ENCODE measurements around the gene DNAJB11. TPM values are rescaled to one million over a fixed set of nuclear protein-coding genes. Genes with fewer than 3 reads are reported as not detected.

DNAJB11 gene
- total and polyA plus RNA-seq, 2 of the 4 experiments (the other 2 are of a cell fraction) = 27.4 to 48.6 TPM

DNA sequence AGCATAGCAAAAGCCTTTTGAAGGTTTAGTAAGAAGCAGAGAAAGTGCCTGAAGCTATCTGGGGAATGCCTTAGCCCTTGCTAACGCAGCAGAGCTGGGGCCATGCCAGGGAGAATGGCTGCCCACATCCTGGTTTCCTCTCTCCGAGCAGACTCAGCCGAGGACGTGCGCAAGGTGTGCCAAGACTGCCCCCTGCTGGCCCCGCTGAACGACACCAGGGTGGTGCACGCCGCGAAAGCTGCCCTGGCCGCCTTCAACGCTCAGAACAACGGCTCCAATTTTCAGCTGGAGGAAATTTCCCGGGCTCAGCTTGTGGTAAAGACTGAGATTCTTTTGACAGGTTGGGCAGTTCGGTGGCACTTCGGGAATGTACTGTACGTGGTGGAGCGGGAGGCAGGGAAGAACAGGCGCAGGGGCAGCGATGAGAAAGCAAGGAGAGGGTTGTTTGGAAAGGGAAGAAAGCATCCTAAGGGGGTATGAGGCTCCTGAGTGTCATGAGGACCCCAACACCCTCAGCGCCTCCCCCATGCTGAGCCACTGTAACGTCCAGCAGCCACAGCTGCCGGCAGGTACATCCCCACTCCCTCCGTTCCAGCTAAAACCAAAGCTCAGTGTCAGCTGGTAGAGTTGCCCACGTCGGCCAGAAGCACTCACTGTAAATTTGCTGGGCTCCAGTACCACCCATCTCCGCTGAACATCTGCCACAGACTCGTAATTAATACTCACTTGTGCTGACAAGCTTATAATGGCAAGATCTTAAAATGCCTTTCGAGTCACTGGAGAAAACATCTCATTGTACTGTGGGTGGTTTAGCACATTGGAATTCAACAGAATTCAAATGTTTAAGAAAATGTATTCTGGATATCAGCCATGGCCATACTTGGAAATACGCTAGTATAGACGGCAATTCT lies 46.8 kb downstream of the DNAJB11 start (continued):
- TF ChIP-seq MAZ (IDR thresholded peaks at IDR 0.05; ENCODE audit: borderline replicate concordance, low read depth, low read length) = peak; percentile 52; the same call in 1 of the 2 replicates
- TF ChIP-seq MAFK (IDR thresholded peaks at IDR 0.05; ENCODE audit: low read depth, low read length) = peak; percentile 25; the same call in 1 of the 2 replicates
- no peak for TF ChIP-seq CHD1 (IDR thresholded peaks at IDR 0.05; ENCODE audit: low read depth, low read length)

- intact Hi-C loops (cut with micrococcal nuclease) (loop anchor here (5.0 kb wide), 3 partner anchors 361 to 636 kb away; no protein-coding TSS in a partner anchor), in situ Hi-C loops (cut with MboI; ENCODE audit: low sequenced_read_pairs) (loop anchor here (5.0 kb wide), 1 partner anchor 204 kb away; no protein-coding TSS in a partner anchor)
- H3K27ac ChIP-seq (ENCODE audit: insufficient read depth, low read length) = no peak overlapping the region
Measured at GRCh38 chr3:186618318-186618938, 47.9 kb downstream of the DNAJB11 start.

More at GRCh38 chr3:186618318-186618938, 47.9 kb downstream of the DNAJB11 start:
- Histone ChIP-seq H3K79me1 (ENCODE audit: low read depth in 1 of 2, low read length in 2 of 2) (no peaks in the 10 kb centered on the region), H4K8ac (ENCODE audit: low read depth in 2 of 2, low read length in 2 of 2) (no peak overlapping the region), H2BK20ac (ENCODE audit: low read depth, low read length) (no peak overlapping the region), H4K20me1 (ENCODE audit: insufficient read depth, low read length) (no peaks in the 10 kb centered on the region), H3K4ac (ENCODE audit: low read depth, low read length) (no peak overlapping the region), H3K23ac (ENCODE audit: low read depth, low read length) (no peak overlapping the region), H2BK120ac (ENCODE audit: low read depth, low read length) (no peak overlapping the region), H3K18ac (ENCODE audit: low read depth, low read length) (no peak overlapping the region), H3K27me3 (ENCODE audit: control insufficient read depth, insufficient read depth, low read length) (peaks cover 7% of the 10 kb centered on the region), H3K56ac (ENCODE audit: extremely low read depth, insufficient read depth, low read length) (no peak overlapping the region), H4K91ac (ENCODE audit: insufficient read depth, low read depth, low read length) (no peak overlapping the region), H3K4me2 (ENCODE audit: low read depth, low read length) (no peak overlapping the region), H3K9ac (ENCODE audit: low read depth, low read length) (no peak overlapping the region), H3K9me3 (ENCODE audit: control insufficient read depth, insufficient read depth, low read length) (no peaks in the 10 kb centered on the region), H2AK5ac (ENCODE audit: low read depth, low read length) (no peak overlapping the region), H4K5ac (ENCODE audit: low read depth, low read length) (no peak overlapping the region), H2AFZ (replicated peaks; ENCODE audit: low read length, poor library complexity) (no peak overlapping the region), H3K4me1 (ENCODE audit: control insufficient read depth, insufficient read depth, low read length) (no peaks in the 10 kb centered on the region), H3K9me1 (ENCODE audit: insufficient read depth, low read length) (no peaks in the 10 kb centered on the region), H2BK5ac (ENCODE audit: low read depth, low read length, poor library complexity, severe bottlenecking) (no peak overlapping the region), H3K14ac (replicated peaks; ENCODE audit: low read depth, low read length) (no peak overlapping the region), H2BK15ac (ENCODE audit: low read depth, low read length) (no peak overlapping the region), H2AK9ac (replicated peaks; ENCODE audit: low read depth, low read length, poor library complexity) (no peak overlapping the region), H3K36me3 (ENCODE audit: control insufficient read depth, insufficient read depth, low read length) (no peaks in the 10 kb centered on the region), H3K4me3 (ENCODE audit: insufficient read depth, low read depth, low read length) (no peak overlapping the region)
- no peak for DNase-seq
- ChIA-PET POLR2A (ENCODE audit: unreplicated experiment) (no interaction called here), CTCF (interaction anchor here (2.0 to 3.8 kb wide), 2 partner anchors 8 to 203 kb away, joined by 7 to 28 read pairs; no protein-coding TSS in a partner anchor)
- no peak for ATAC-seq (ENCODE audit: low read depth)
- no TSS peak for BruUV-seq (replicated peaks)
- no CpG with 5 or more reads among the region's 8 CpGs for WGBS, 2 experiments (ENCODE audit: extremely low coverage in 2 of 2, insufficient read length in 1 of 2)
- no peak for TF ChIP-seq RAD21 (IDR thresholded peaks at IDR 0.05; ENCODE audit: low read length)
- TF ChIP-seq MAFK (IDR thresholded peaks at IDR 0.05; ENCODE audit: low read depth, low read length) = no peak
- TF ChIP-seq FOS (IDR thresholded peaks at IDR 0.05; ENCODE audit: low read depth, low read length) = no peak
- no peak for TF ChIP-seq MAZ (IDR thresholded peaks at IDR 0.05; ENCODE audit: borderline replicate concordance, low read depth, low read length)
- TF ChIP-seq, protein P1, sequence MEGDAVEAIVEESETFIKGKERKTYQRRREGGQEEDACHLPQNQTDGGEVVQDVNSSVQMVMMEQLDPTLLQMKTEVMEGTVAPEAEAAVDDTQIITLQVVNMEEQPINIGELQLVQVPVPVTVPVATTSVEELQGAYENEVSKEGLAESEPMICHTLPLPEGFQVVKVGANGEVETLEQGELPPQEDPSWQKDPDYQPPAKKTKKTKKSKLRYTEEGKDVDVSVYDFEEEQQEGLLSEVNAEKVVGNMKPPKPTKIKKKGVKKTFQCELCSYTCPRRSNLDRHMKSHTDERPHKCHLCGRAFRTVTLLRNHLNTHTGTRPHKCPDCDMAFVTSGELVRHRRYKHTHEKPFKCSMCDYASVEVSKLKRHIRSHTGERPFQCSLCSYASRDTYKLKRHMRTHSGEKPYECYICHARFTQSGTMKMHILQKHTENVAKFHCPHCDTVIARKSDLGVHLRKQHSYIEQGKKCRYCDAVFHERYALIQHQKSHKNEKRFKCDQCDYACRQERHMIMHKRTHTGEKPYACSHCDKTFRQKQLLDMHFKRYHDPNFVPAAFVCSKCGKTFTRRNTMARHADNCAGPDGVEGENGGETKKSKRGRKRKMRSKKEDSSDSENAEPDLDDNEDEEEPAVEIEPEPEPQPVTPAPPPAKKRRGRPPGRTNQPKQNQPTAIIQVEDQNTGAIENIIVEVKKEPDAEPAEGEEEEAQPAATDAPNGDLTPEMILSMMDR (conservative IDR thresholded peaks at IDR 0.05; ENCODE audit: low read depth, low read length) = no peak
- no peak for TF ChIP-seq CEBPB (IDR thresholded peaks at IDR 0.05; ENCODE audit: low read depth, low read length)
- TF ChIP-seq, protein P2, sequence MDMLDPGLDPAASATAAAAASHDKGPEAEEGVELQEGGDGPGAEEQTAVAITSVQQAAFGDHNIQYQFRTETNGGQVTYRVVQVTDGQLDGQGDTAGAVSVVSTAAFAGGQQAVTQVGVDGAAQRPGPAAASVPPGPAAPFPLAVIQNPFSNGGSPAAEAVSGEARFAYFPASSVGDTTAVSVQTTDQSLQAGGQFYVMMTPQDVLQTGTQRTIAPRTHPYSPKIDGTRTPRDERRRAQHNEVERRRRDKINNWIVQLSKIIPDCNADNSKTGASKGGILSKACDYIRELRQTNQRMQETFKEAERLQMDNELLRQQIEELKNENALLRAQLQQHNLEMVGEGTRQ (IDR thresholded peaks at IDR 0.05; ENCODE audit: low read depth, low read length) = no peak
- TF ChIP-seq RFX5 (IDR thresholded peaks at IDR 0.05; ENCODE audit: low read depth, low read length) = no peak
- TF ChIP-seq MXI1 (IDR thresholded peaks at IDR 0.05; ENCODE audit: borderline replicate concordance, low read depth, low read length) = no peak
- no peak for TF ChIP-seq SMC3 (IDR thresholded peaks at IDR 0.05; ENCODE audit: low read depth, low read length)
- no peak for TF ChIP-seq RCOR1 (IDR thresholded peaks at IDR 0.05; ENCODE audit: insufficient replicate concordance, low read length)
- dilution Hi-C loops (cut with HindIII; ENCODE audit: low sequenced_read_pairs, unreplicated experiment) = no loop called here

Measured in IMR-90 (cell line).